Bone marrow (tissue), 2 donors: ENCODE measurements around the gene ACOT11.
"Not testable (repeated sequence)": the region's sequence is repeated elsewhere in the genome, so short reads cannot be mapped to it uniquely, and the experiment has no call there.

Source experiments
- DNase-seq, 2 donors: peaks; one replicate each; lab custom pipeline; 2025; lab: John Stamatoyannopoulos, UW

The ACOT11 gene

GRCh38 chr1:54608566-54609230, 60.7 kb downstream of the ACOT11 start:
- DNase-seq, result no peak

- no peak for DNase-seq
Observed at GRCh38 chr1:54609301-54609921, 61.4 kb downstream of the ACOT11 start.

- DNase-seq, result no peak
Observed at GRCh38 chr1:54610048-54610447, 62.0 kb downstream of the ACOT11 start.

- no peak for DNase-seq
Observed at GRCh38 chr1:54610601-54611580, 62.9 kb downstream of the ACOT11 start.

- DNase-seq, result no peak
Observed at GRCh38 chr1:54611621-54612020, 63.6 kb downstream of the ACOT11 start.

GRCh38 chr1:54614024-54614423, 66.0 kb downstream of the ACOT11 start:
- DNase-seq, result no peak

- no peak for DNase-seq
Observed at GRCh38 chr1:54614563-54614962, 66.5 kb downstream of the ACOT11 start.

GRCh38 chr1:54615531-54616279, 67.7 kb downstream of the ACOT11 start:
- no peak for DNase-seq

- no peak for DNase-seq
Observed at GRCh38 chr1:54619749-54620148, 71.7 kb downstream of the ACOT11 start.

- DNase-seq, result no peak
Observed at GRCh38 chr1:54623216-54624007, 75.4 kb downstream of the ACOT11 start, which contains the start of gene FAM151A. TSS of gene FAM151A (minus strand) at chr1:54623525. CDS start at chr1:54623395, 130 bp downstream.

- DNase-seq, result no peak
Observed at GRCh38 chr1:54624466-54625464, 76.7 kb downstream of the ACOT11 start.

GRCh38 chr1:54627196-54627595, 79.2 kb downstream of the ACOT11 start:
- no peak for DNase-seq

- not testable (repeated sequence) for DNase-seq
Observed at GRCh38 chr1:54635804-54636203, 87.8 kb downstream of the ACOT11 start.

GRCh38 chr1:54636461-54637446, 88.7 kb downstream of the ACOT11 start:
- not testable (repeated sequence) for DNase-seq

GRCh38 chr1:54640361-54640760, 92.3 kb downstream of the ACOT11 start:
- DNase-seq, result no peak

GRCh38 chr1:54640863-54641836, 93.1 kb downstream of the ACOT11 start, which contains the start of gene MROH7:
TSS of gene MROH7 (plus strand) at chr1:54641786. CDS start at chr1:54652927, 11,141 bp downstream.
- no peak for DNase-seq

- no peak for DNase-seq
Observed at GRCh38 chr1:54643736-54644135, 95.7 kb downstream of the ACOT11 start.
